Activated CD8-positive, alpha-beta T cell treated with anti-CD3 and anti-CD28 coated beads, Interleukin-2, amount 10 ng/mL, durations not matched to agents 7 days and 5 days (primary cell): Measurements from ENCODE around the gene DIPK1B. TPM values are rescaled to one million over a fixed set of nuclear protein-coding genes. Genes with fewer than 3 reads are reported as not detected.

Experiments
- ATAC-seq: fragments of 150-1000 bp; cut with Tn5 transposase; one replicate; pipeline ENCODE4 v1.10.0; 2021; ENCODE audit warnings: moderate library complexity
- CTCF ChIA-PET: fragments of 350-600 bp; sonication (Branson Sonifier 250); formaldehyde crosslinking; loops from one replicate; lab custom pipeline; 2021; ENCODE audit warnings: antibody characterized with exemption; lab: Charles Lee
- POLR2A ChIA-PET: fragments of 350-600 bp; sonication (Branson Sonifier 250); formaldehyde crosslinking; loops from one replicate; lab custom pipeline; 2021; ENCODE audit warnings: antibody characterized with exemption; lab: Charles Lee
- DNase-seq: peaks from one replicate; pipeline ENCODE4 v3.0.0-alpha.2; 2020
- H3K27ac Mint-ChIP-seq: one replicate; pipeline ENCODE4 v1.8.0; 2021; ENCODE audit warnings: mild to moderate bottlenecking, mixed read lengths
- H3K27me3 Mint-ChIP-seq: one replicate; pipeline ENCODE4 v1.8.0; 2021; ENCODE audit warnings: low read depth, mixed read lengths
- H3K36me3 Mint-ChIP-seq: one replicate; pipeline ENCODE4 v1.8.0; 2021; ENCODE audit warnings: low read depth, mixed read lengths
- H3K4me1 Mint-ChIP-seq: one replicate; pipeline ENCODE4 v1.8.0; 2021; ENCODE audit warnings: low read depth, mixed read lengths
- H3K4me3 Mint-ChIP-seq: one replicate; pipeline ENCODE4 v1.8.0; 2021; ENCODE audit warnings: mild to moderate bottlenecking, mixed read lengths
- H3K9me3 Mint-ChIP-seq: one replicate; pipeline ENCODE4 v1.8.0; 2022; ENCODE audit warnings: mixed read lengths; ENCODE audit not compliant: insufficient read depth
- total RNA-seq, 2 experiments: library from RNA; stranded (reverse); gene quantifications; one replicate each; pipeline ENCODE4 v1.2.3, GENCODE V29; 2021

DIPK1B gene
- total RNA-seq, 2 experiments from 2014 or later, result 0.16 TPM; not detected in 1

DNA sequence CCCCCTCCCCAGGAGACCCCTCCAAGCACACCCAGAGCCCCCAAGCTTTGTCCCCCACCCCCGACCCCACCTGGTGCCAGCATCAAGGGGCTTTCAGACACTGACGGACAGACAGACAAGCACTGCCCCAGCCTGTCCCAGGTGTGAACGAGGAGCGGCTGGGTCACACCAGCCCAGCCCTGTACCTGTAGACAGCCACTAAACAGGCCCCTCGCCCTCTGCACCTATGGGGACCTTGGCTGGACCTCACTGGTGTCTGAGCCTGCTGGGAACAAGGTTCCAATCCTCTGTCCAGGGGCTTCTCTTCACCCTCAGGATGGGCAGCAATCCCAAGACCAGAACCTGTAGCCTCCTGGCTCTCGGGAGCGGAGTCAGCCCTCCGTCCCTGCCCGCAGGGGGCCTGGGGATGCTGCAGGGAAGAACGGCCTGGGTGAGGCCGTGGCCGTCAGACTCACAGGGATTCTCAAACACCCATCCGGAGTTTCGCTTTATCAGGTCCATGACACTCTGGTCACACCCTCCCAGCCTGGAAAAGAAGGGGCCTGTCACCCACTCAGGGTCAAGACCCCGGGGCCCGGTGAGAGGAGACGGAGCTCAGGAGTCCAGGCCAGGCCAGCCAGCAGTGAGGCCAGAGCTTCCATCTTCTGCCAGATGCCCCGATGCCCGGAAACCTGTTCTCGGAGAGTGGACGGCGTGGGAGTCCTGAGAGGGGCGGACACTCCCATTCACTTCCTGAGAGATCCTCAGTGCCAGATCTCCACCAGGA, 33.2 kb downstream of the DIPK1B start:
- Mint-ChIP-seq H3K27ac (no peak overlapping the region), H3K4me3 (no peak overlapping the region), H3K27me3 (peaks cover 2% of the 10 kb centered on the region), H3K36me3 (no peaks in the 10 kb centered on the region), H3K9me3 (no peaks in the 10 kb centered on the region), H3K4me1 (peaks cover 12% of the 10 kb centered on the region)
- CTCF ChIA-PET, result no interaction called here
- POLR2A ChIA-PET, result interaction anchor here (0.6 kb wide), 1 partner anchor 63 kb away, joined by 3 read pairs; no protein-coding TSS in a partner anchor
- ATAC-seq (no peak), DNase-seq (no peak)

DNA sequence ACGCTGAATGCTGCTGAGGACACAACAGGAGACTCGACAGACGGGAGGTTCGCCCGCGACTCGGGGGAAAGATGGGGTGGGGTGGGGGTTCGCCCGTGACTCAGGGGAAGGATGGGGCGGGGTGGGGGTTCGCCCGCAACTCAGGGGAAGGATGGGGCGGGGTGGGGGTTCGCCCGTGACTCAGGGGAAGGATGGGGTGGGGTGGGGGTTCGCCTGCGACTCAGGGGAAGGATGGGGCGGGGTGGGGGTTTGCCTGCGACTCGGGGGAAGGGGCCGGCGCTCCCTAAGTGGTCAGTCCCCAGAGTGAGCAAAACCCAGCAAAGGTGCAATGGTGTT, 33.8 kb downstream of the DIPK1B start:
- Mint-ChIP-seq H3K27ac (no peak overlapping the region), H3K9me3 (no peaks in the 10 kb centered on the region), H3K4me3 (no peak overlapping the region), H3K4me1 (peaks cover 13% of the 10 kb centered on the region), H3K36me3 (no peaks in the 10 kb centered on the region), H3K27me3 (peaks cover 2% of the 10 kb centered on the region)
- DNase-seq, result no peak
- ChIA-PET POLR2A (interaction anchor here (0.6 kb wide), 1 partner anchor 62 kb away, joined by 3 read pairs; no protein-coding TSS in a partner anchor), CTCF (no interaction called here)
- ATAC-seq, result no peak

DNA sequence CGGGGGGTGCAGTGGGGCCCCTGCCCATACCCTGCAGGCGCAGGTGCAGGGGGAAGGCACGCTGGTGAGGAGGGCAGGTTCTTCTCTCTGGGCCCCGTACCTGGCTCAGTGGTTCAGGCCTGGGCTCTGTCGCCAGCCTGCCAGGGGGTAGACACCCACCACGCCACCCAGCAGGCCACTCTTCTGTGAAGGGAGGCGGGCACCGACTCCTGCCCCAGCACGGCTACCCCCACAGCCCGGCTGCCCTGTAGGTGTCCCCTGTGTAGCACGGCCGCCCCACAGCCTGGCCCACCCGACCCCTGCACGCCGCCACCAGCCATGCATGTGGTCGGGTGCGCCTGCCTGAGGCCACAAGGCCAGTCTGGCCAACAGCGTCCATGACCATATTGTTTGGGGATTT, 34.2 kb downstream of the DIPK1B start:
- ChIA-PET CTCF (no interaction called here), POLR2A (interaction anchor here (0.6 kb wide), 1 partner anchor 62 kb away, joined by 3 read pairs; no protein-coding TSS in a partner anchor)
- peaks cover 4% of the 10 kb centered on the region for H3K27me3 Mint-ChIP-seq

DNA sequence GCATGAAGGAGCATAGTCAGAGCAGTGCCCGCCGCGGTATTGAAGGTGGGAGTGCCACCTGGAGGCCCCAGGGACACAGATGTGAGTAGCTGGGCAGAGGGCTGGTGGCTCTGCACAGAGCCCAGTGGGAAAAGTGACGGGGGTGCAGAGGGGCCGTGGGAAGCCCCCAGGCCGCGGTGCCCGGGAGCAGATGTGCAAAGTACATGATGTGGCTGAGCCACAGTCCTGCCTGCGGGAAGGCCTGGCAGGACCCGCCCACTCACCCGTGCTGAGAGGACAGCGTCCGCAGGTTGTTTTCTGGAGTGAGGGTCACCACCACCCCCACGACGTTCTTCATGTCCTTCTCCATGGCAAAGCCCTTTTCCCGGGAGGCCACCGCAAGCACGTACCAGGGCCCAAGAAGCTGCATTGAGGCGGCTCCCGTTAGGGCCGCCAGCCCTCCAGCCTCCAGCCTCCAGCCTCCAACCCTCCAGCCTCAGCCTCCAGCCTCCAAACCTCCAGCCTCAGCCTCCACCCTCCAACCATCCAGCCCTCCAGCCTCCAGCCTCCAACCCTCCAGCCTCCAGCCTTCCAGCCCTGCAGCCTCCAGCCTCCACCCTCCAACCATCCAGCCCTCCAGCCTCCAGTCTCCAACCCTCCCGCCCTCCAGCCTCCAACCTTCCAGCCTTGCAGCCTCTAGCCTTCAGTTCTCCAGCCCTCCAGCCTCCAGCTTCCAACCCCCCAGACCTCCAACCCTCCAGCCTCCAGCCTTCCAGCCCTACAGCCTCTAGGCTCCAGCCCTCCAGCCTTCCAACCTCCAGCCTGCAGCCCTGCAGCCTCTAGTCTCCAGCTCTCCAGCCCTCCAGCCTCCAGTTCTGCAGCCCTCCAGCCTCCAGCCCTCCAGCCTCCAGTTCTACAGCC, 35.0 kb downstream of the DIPK1B start:
- H3K27me3 Mint-ChIP-seq, result peaks cover 11% of the 10 kb centered on the region
- ATAC-seq (no peak), DNase-seq (no peak)
- POLR2A ChIA-PET, result no interaction called here
- H3K27ac Mint-ChIP-seq, result no peak overlapping the region
- peaks cover 6% of the 10 kb centered on the region for H3K4me1 Mint-ChIP-seq
- peaks cover 11% of the 10 kb centered on the region for H3K36me3 Mint-ChIP-seq
- CTCF ChIA-PET, result interaction anchor here (0.7 to 0.9 kb wide), 2 partner anchors 13 to 172 kb away, joined by 3 to 4 read pairs; no protein-coding TSS in a partner anchor
- peaks cover 3% of the 10 kb centered on the region for H3K9me3 Mint-ChIP-seq
- no peak overlapping the region for H3K4me3 Mint-ChIP-seq

More for the DNA sequence above, 34.2 kb downstream of the DIPK1B start:
- peaks cover 10% of the 10 kb centered on the region for H3K4me1 Mint-ChIP-seq
- DNase-seq (no peak), ATAC-seq (no peak)
- no peak overlapping the region for H3K4me3 Mint-ChIP-seq
- H3K9me3 Mint-ChIP-seq, result no peaks in the 10 kb centered on the region
- peaks cover 5% of the 10 kb centered on the region for H3K36me3 Mint-ChIP-seq
- no peak overlapping the region for H3K27ac Mint-ChIP-seq

DNA sequence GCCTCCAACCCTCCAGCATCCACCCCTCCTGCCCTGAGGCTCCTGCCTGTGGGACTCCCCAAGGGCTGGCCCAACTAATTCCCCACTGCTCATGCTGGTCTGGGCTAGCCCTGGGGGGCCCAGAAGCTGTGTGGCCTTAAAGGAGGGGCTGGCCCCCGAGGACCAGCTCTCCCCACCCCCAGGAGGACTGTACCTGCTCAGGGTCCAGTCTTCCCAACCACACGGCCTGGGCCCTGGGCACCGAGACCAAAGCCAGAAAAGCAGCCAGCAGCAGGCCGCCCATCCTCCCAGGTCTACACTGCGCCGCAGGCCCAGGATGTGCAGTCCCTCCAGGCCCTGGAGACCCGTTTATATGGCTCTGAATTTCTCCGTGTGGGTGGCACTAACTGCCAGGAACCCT, 35.8 kb downstream of the DIPK1B start, which contains the start of gene LCN6:
Gene LCN6, minus strand, starts transcription at position 325 of the 400 bp plus-strand sequence. Its CDS starts 42 bp downstream, at position 283.
- Mint-ChIP-seq H3K27me3 (peaks cover 12% of the 10 kb centered on the region), H3K9me3 (peaks cover 9% of the 10 kb centered on the region), H3K27ac (peak within 1 kb of the TSS; percentile 30), H3K4me3 (no peak within 1 kb of the TSS), H3K4me1 (peaks cover 6% of the 10 kb centered on the region), H3K36me3 (peaks cover 12% of the 10 kb centered on the region)
- CTCF ChIA-PET, result no interaction called here
- POLR2A ChIA-PET, result no interaction called here
- ATAC-seq (no peak), DNase-seq (no peak)

DNA sequence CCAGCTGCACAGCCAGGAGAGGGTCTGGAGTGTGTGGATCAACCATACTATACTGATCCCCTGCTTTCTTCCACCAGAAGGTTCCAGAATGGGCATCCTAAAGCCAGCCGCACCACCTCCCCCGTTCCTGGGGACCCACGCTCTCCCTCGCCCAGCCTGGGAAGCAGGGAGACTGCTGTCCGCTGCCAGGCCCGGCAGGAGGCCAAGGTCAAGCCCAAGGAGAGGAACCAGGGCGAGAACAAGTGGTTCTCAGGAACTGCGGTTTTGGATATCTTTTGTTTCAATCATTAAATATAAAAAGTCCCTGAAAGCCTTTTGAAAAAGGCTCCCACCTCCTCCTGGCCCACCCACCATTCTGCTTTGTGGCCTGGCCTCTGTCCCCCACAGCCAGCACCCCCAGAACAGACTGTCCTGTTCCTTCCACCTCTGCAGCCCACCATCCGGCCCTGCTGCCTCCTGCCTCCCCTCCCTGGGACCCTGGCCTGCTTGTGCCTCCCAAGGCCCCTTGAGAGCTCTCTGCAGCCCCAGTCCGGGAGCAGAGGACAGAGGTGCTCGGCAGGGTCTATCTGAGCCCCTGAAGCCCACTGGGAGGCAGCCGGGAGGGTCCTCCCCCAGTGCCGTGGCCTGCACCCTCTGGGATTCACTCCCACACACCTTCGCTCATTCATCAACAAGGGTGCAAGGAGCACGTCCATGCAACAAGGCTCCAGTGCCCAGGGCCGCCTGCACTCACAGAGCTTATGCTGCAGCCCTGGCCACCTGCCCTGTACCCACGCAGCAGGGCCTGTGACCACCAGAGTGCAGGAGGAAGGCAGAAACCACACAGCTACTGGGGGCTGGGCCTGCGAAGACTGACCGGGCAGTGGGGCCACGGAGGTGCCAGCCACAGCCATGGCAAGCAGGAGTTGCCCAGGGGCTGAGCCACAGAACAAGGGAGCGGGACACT, 36.6 kb downstream of the DIPK1B start:
- H3K36me3 Mint-ChIP-seq, result peaks cover 12% of the 10 kb centered on the region
- CTCF ChIA-PET, result interaction anchor here (2.8 kb wide), 1 partner anchor 20 kb away, joined by 14 read pairs; no protein-coding TSS in a partner anchor
- POLR2A ChIA-PET, result interaction anchor here (1.8 kb wide), 1 partner anchor 21 kb away, joined by 11 read pairs; no protein-coding TSS in a partner anchor
- no peak overlapping the region for H3K4me3 Mint-ChIP-seq
- H3K4me1 Mint-ChIP-seq, result peaks cover 6% of the 10 kb centered on the region
- peaks cover 9% of the 10 kb centered on the region for H3K9me3 Mint-ChIP-seq
- ATAC-seq (no peak), DNase-seq (no peak)
- peaks cover 12% of the 10 kb centered on the region for H3K27me3 Mint-ChIP-seq
- peak overlapping the region; percentile 30 for H3K27ac Mint-ChIP-seq

DNA sequence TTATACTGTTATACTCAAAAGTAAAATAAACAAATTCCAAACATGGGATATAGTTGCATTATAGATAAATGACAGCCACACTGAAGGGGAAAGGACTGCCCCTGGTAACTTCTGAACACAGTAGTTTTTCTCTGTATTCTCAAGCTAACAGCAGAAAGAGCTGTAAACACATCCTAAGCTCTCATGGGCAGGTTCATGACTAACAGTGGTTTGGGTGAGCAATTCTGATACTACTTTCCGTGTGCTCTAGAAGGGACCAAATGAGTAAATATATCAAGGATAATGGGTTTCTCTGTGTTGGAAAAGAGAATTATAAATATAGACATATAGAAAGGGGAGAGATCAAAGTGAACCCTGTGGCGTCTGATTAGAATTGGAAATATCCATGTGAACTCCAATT, 38.2 kb downstream of the DIPK1B start:
- Mint-ChIP-seq H3K9me3 (peaks cover 9% of the 10 kb centered on the region), H3K27me3 (peaks cover 12% of the 10 kb centered on the region), H3K4me3 (no peak overlapping the region), H3K4me1 (peaks cover 6% of the 10 kb centered on the region), H3K36me3 (peaks cover 12% of the 10 kb centered on the region), H3K27ac (no peak overlapping the region)
- CTCF ChIA-PET, result interaction anchor here (0.7 to 2.8 kb wide), 4 partner anchors 10 to 296 kb away, joined by 3 to 14 read pairs (median 6); partner anchors contain the start of gene NPDC1
- DNase-seq (no peak), ATAC-seq (no peak)
- POLR2A ChIA-PET, result interaction anchor here (1.8 kb wide), 1 partner anchor 22 kb away, joined by 11 read pairs; no protein-coding TSS in a partner anchor

DNA sequence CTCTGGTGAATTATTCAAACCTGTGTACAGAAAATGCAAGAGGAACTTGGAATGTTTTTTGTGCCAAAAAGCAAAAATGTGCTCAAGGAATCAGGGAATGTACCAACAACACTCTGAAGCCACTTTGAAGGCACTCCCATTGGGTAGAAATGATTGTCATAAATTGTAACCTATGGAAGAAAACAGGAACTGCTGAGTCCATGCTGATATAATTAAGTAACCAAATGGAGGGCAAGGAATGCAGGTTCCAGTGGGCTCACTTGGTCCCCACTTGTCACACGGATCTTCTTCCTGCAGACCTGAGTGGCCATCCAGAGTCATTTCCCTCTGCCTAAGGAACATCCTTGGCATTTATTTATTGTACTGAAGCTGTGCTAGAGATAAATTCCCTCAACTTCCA, 38.9 kb downstream of the DIPK1B start:
- peaks cover 12% of the 10 kb centered on the region for H3K27me3 Mint-ChIP-seq
- CTCF ChIA-PET, result interaction anchor here (2.0 to 2.8 kb wide), 2 partner anchors 9 to 22 kb away, joined by 8 to 14 read pairs; no protein-coding TSS in a partner anchor
- POLR2A ChIA-PET, result interaction anchor here (1.8 kb wide), 1 partner anchor 23 kb away, joined by 11 read pairs; no protein-coding TSS in a partner anchor
- no peak overlapping the region for H3K4me3 Mint-ChIP-seq
- H3K27ac Mint-ChIP-seq, result no peak overlapping the region
- peaks cover 6% of the 10 kb centered on the region for H3K4me1 Mint-ChIP-seq
- H3K9me3 Mint-ChIP-seq, result peaks cover 9% of the 10 kb centered on the region
- peaks cover 12% of the 10 kb centered on the region for H3K36me3 Mint-ChIP-seq
- DNase-seq, result no peak
- ATAC-seq, result no peak

DNA sequence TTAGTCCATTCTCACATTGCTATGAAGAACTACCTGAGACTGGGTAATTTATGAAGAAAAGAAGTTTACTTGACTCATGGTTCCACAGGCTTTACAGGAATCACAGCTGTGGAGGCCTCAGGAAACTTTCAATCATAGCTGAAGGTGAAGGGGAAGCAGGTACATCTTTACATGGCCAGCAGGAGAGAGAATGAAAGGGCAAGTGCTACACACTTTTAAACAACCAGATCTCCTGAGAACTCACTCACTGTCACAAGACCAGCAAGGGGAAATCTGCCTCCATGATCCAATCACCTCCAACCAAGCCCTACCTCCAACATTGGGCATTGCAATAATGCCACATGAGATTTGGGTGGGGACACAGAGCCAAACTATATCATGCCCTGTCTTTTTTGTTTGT, 39.4 kb downstream of the DIPK1B start:
- Mint-ChIP-seq H3K9me3 (peaks cover 9% of the 10 kb centered on the region), H3K36me3 (peaks cover 12% of the 10 kb centered on the region), H3K4me3 (no peak overlapping the region), H3K4me1 (peaks cover 6% of the 10 kb centered on the region), H3K27ac (no peak overlapping the region), H3K27me3 (peaks cover 12% of the 10 kb centered on the region)
- DNase-seq, result no peak
- ChIA-PET POLR2A (no interaction called here), CTCF (interaction anchor here (2.0 to 2.8 kb wide), 2 partner anchors 9 to 23 kb away, joined by 8 to 14 read pairs; no protein-coding TSS in a partner anchor)
- ATAC-seq, result no peak

DNA sequence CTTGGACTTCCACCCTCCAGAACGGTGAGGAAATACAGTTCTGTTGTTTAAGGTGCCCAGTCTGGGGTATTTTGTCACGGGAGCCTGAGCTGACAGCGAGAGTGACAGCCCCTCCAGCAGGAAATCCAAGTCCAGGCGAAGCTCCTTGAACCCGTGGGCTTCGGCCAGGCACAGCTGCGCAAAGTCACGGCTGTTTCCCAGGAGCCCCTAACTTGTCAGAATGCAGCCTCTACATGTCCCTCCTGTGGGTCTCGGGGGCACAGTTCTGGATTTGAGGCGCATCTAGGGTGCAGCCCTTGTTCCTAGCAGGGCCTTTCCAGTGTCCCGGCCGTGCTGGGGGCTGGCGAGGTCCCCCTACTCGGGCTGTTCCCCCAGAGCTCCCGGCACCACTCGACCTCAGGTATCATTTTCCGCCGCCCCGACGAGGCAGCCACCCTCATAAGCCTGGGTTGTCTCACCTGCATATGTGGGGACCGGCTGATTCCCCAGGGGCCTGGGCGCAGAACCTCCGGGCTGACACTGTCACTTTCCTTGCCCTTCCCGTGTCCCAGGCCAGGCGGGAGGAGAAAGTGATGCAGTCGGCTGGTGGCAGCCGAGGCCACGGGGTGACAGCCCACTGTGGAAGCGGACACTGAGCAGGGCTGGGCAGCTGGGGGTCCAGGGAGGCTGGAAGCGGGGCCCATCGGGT, 41.1 kb downstream of the DIPK1B start:
- POLR2A ChIA-PET, result no interaction called here
- CTCF ChIA-PET, result no interaction called here

More for the DNA sequence above, 41.1 kb downstream of the DIPK1B start:
- no peak overlapping the region for H3K27ac Mint-ChIP-seq
- no peak overlapping the region for H3K4me3 Mint-ChIP-seq
- H3K27me3 Mint-ChIP-seq, result peaks cover 12% of the 10 kb centered on the region
- DNase-seq (no peak), ATAC-seq (no peak)
- peaks cover 12% of the 10 kb centered on the region for H3K36me3 Mint-ChIP-seq
- peaks cover 6% of the 10 kb centered on the region for H3K4me1 Mint-ChIP-seq
- peaks cover 9% of the 10 kb centered on the region for H3K9me3 Mint-ChIP-seq
